Measurements from ENCODE around the gene CEMIP.

DNA sequence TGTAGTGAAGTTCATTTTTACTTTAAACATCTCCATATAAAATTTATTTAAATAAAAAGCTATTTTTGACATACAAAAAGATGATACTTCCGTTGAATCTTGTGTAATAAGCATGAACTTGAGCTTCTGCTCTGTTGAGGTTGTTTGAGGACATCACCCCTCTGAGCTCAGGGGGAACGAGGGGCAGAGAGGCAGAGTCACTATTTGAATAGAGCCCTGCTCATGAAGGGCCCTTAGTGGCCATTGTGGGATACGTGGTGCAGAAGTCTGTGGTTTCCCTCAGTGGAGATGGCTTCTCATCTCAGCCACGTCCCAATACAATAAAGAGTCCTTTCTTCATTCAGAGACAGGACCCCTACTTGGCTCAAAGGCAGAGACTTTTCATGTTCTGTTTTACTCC is 10.6 kb downstream of the CEMIP start:
- TF ChIP-seq TARDBP (IDR thresholded peaks at IDR 0.05): no peak
- no peak for TF ChIP-seq ELF4 (IDR thresholded peaks at IDR 0.05)
- no peak for TF ChIP-seq FOXA1 (IDR thresholded peaks at IDR 0.05)
- no peak for TF ChIP-seq SP1 (IDR thresholded peaks at IDR 0.05)
- TF ChIP-seq HDGF (IDR thresholded peaks at IDR 0.05; ENCODE audit: borderline replicate concordance): no peak
- no peak for TF ChIP-seq SUZ12 (IDR thresholded peaks at IDR 0.05)
- TF ChIP-seq FOXK2 (IDR thresholded peaks at IDR 0.05): no peak
- no peak for TF ChIP-seq NFRKB (IDR thresholded peaks at IDR 0.05)
- TF ChIP-seq BHLHE40 (IDR thresholded peaks at IDR 0.05; ENCODE audit: borderline replicate concordance): no peak
- TF ChIP-seq FOXM1 (IDR thresholded peaks at IDR 0.05; ENCODE audit: borderline replicate concordance): no peak
- no peak for TF ChIP-seq LEF1 (IDR thresholded peaks at IDR 0.05; ENCODE audit: borderline replicate concordance)
- TF ChIP-seq ARNT (IDR thresholded peaks at IDR 0.05): no peak
